22Rv1 (cell line): ENCODE data around the gene CAMTA1.

Experiments used
- CTCF ChIP-seq: fragments of 450-650 bp; IDR thresholded peaks from 2 replicates; pipeline ENCODE4 v1.5.1; 2017; ENCODE audit warnings: mild to moderate bottlenecking
- ZFX ChIP-seq: fragments of 450-650 bp; IDR thresholded peaks from 2 replicates; pipeline ENCODE4 v1.6.1; 2017; ENCODE audit warnings: antibody characterized with exemption, borderline replicate concordance

- TF ChIP-seq CTCF (no peak), ZFX (no peak)
Measured at GRCh38 chr1:7738044-7738443, 952.8 kb downstream of the CAMTA1 start.
